ENCODE measurements around the gene LNX1.

GRCh38 chr4:53591372-53591892, at the start of gene LNX1:
- TF ChIP-seq CTCF (conservative IDR thresholded peaks at IDR 0.05) (peak; percentile 45), ZFX (IDR thresholded peaks at IDR 0.05) (no peak)

Measured in C4-2B (cell line).